ENCODE results near the gene RAD21L1. TPM values are rescaled to one million over a fixed set of nuclear protein-coding genes. Genes with fewer than 3 reads are reported as not detected.

Gene RAD21L1
- total RNA-seq, 3 donors from 2014 or later = not detected

DNA sequence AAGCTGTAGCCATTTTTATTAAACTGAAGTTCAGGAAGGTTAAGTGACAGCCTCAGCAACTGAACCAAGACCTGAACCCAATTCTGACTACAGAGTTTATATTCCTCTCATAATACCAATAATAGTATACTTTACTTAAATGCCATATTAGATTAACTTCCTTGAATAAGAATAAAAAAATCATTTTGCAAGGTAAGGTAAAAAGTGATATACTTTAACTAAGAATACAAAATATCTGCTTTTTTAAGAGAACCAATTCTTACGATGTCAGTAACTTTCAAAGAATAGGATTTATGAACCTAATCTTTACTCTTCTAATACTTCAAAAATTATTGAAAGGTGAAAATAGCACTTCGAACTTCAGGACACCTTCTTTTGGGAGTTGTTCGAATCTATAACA lies 3.7 kb downstream of the RAD21L1 start:
- H3K4me3 ChIP-seq = no peak overlapping the region
- intact Hi-C loops (cut with DNase I, micrococcal nuclease) = no loop called here
- ATAC-seq = no peak
- H3K36me3 ChIP-seq (ENCODE audit: low read depth) = no peaks in the 10 kb centered on the region
- H3K4me1 ChIP-seq (ENCODE audit: low read depth) = peaks cover 15% of the 10 kb centered on the region
- DNase-seq = no peak
- TF ChIP-seq, protein P1, sequence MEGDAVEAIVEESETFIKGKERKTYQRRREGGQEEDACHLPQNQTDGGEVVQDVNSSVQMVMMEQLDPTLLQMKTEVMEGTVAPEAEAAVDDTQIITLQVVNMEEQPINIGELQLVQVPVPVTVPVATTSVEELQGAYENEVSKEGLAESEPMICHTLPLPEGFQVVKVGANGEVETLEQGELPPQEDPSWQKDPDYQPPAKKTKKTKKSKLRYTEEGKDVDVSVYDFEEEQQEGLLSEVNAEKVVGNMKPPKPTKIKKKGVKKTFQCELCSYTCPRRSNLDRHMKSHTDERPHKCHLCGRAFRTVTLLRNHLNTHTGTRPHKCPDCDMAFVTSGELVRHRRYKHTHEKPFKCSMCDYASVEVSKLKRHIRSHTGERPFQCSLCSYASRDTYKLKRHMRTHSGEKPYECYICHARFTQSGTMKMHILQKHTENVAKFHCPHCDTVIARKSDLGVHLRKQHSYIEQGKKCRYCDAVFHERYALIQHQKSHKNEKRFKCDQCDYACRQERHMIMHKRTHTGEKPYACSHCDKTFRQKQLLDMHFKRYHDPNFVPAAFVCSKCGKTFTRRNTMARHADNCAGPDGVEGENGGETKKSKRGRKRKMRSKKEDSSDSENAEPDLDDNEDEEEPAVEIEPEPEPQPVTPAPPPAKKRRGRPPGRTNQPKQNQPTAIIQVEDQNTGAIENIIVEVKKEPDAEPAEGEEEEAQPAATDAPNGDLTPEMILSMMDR (IDR thresholded peaks at IDR 0.05) = no peak
- no peaks in the 10 kb centered on the region for H3K9me3 ChIP-seq

DNA sequence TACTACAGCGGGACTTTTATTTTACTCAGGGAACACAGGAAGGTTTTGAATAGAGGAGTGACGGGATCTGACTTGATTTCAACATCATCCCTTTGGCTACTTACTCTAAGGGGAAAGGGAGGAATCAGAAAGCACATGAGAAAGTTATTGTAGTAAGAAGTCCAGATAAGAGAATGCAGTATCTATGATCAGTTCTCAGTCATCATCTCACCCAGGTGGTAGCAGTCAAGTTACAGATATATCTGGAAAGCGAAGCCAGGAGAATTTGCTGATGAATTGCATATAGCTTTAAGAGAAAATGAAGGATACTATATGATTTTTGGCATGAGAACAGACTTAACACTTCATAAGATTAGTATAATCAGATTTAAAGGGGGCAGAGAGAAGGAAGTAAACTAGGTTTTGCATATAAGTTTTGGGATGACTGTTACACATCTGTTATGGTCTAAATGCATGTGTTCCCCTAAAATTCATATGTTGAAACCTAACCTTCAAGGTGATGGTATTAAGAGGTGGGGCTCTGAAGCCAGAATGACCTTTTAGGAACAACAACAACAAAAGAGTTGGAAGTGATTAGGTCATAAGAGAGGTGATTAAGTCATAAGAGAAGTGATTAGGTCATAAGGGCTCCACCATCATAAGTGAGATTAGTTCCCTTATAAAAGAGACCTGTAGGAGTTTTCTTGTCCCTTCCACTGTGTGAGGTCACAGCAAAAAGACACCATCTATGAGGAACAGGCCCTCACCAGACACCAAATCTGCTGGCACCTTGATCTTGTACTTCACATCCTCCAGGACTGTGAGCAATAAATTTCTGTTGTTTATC lies 6.7 kb downstream of the RAD21L1 start:
- Histone ChIP-seq H3K9me3 (no peaks in the 10 kb centered on the region), H3K4me3 (no peak overlapping the region), H3K36me3 (ENCODE audit: low read depth) (no peaks in the 10 kb centered on the region), H3K4me1 (ENCODE audit: low read depth) (no peaks in the 10 kb centered on the region)
- no peak for DNase-seq
- intact Hi-C loops (cut with DNase I, micrococcal nuclease) = no loop called here
- TF ChIP-seq, protein P1 (IDR thresholded peaks at IDR 0.05) = no peak
- ATAC-seq = no peak

DNA sequence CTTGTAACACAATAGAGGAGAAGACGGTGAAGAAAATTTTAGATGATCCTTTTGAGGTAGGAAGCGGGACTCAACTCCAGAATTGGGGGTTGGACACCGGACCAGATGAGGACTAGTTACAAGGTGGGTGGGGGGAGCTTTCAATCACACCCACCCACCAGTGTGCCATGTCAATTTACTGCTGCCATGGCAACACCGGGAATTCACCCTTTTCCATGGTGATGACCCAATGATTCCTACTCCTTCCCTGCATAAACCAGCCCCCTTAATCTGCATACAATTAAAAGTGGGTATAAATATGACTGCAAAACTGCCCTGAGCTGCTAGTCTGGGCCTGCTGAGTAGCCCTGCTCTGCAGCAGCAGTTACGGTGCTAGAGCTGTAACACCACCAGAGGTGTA lies 14.7 kb downstream of the RAD21L1 start:
- ATAC-seq = no peak
- TF ChIP-seq, protein P1 (IDR thresholded peaks at IDR 0.05) = no peak
- DNase-seq = no peak
- Histone ChIP-seq H3K36me3 (ENCODE audit: low read depth) (no peaks in the 10 kb centered on the region), H3K4me1 (ENCODE audit: low read depth) (no peaks in the 10 kb centered on the region), H3K9me3 (no peaks in the 10 kb centered on the region), H3K4me3 (no peak overlapping the region)
- intact Hi-C loops (cut with DNase I, micrococcal nuclease) = no loop called here

DNA sequence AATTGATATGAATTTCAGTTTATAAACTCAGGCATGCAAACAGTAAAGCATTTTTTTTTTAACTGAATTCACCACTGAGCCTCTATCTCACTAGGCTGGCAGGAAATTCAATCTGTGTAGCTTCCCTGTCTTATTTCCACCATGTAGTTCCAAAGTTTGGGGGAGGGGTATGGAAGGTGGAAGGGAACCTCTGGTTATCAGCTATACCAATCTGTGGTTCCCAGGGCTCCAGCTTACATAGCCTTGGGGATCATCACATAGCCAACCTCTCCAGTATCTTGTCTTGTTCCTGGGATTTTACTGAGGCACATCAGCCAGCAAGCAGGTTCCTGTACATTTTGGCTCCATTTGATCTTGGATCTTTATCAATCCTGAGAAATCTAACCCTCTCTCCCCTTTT lies 15.6 kb downstream of the RAD21L1 start:
- ATAC-seq (no peak), DNase-seq (no peak)
- intact Hi-C loops (cut with DNase I, micrococcal nuclease) = no loop called here

DNA sequence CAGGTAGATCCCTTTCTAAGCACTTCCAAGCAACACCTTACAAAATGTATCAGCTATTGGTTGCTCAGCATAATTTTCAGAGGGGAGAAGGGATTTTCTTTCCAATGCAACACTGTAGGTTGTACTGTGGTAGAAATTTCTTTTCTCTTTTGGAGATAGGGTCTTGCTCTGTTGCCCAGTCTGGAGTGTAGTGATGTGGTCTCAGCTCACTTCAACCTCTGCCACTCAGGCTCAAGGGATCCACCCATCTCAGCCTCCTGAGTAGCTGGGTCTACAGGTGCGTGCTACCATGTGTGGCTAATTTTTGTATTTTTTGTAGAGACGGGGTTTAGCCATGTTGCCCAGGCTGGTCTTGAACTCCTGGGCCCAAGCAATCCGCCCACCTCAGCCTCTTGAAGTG lies 16.3 kb downstream of the RAD21L1 start:
- no peaks in the 10 kb centered on the region for H3K36me3 ChIP-seq (ENCODE audit: low read depth)
- ATAC-seq (no peak), DNase-seq (no peak)
- H3K9me3 ChIP-seq = no peaks in the 10 kb centered on the region
- TF ChIP-seq, protein P1 (IDR thresholded peaks at IDR 0.05) = no peak
- intact Hi-C loops (cut with DNase I, micrococcal nuclease) = no loop called here
- H3K4me3 ChIP-seq = no peak overlapping the region
- H3K4me1 ChIP-seq (ENCODE audit: low read depth) = no peaks in the 10 kb centered on the region

More for the DNA sequence above, 15.6 kb downstream of the RAD21L1 start:
- no peaks in the 10 kb centered on the region for H3K9me3 ChIP-seq
- H3K36me3 ChIP-seq (ENCODE audit: low read depth) = no peaks in the 10 kb centered on the region
- H3K4me1 ChIP-seq (ENCODE audit: low read depth) = no peaks in the 10 kb centered on the region
- no peak overlapping the region for H3K4me3 ChIP-seq
- TF ChIP-seq, protein P1 (IDR thresholded peaks at IDR 0.05) = no peak

Data from mucosa of descending colon (tissue), 3 donors.